HCT116 (cell line): ENCODE measurements around the gene FSCN2. TPM values are rescaled to one million over a fixed set of nuclear protein-coding genes. Genes with fewer than 3 reads are reported as not detected.

Experiments used
- ATAC-seq: fragments of 200-7000 bp; cut with Tn5 transposase; 2 replicates; pipeline ENCODE4 v1.9.1; 2020; ENCODE audit warnings: mild to moderate bottlenecking, moderate library complexity
- BruUV-seq: library from RNA; stranded (reverse); fragments of 400-500 nt; replicated peaks from 2 replicates; lab custom pipeline; 2021; lab: Mats Ljungman, UMichigan
- CTCF ChIA-PET: fragments of 300-600 bp; sonication (Branson Sonifier 250); formaldehyde crosslinking; loops from one replicate; lab custom pipeline; 2021; ENCODE audit warnings: antibody characterized with exemption; lab: Charles Lee
- POLR2A ChIA-PET: fragments of 300-600, 350-600 bp; sonication (Branson Sonifier 250); formaldehyde crosslinking; loops from one replicate; lab custom pipeline; 2021; ENCODE audit warnings: antibody characterized with exemption; lab: Charles Lee
- RAD21 ChIA-PET, 2 experiments: fragments of 300-600 bp; sonication (Branson Sonifier 250); formaldehyde crosslinking; loops; one replicate each; lab custom pipeline; 2023; ENCODE audit warnings: low total read pairs in 2 of 2; ENCODE audit not compliant: uncharacterized antibody in 2 of 2, unreplicated experiment in 2 of 2, low non-redundant PET in 1 of 2; lab: Charles Lee
- DNase-seq: peaks from one replicate; pipeline ENCODE4 v3.0.0-alpha.2; 2010; ENCODE audit warnings: low read depth, low spot score
- H2AFZ ChIP-seq: fragments of 200-600 bp; shearing (Covaris generic), sonication (generic); 2 replicates; pipeline ENCODE4 v1.6.1; 2017; ENCODE audit warnings: low read depth, mixed run types, mixed read lengths, antibody characterized with exemption, low read length; ENCODE audit not compliant: poor library complexity, severe bottlenecking
- H3K27ac ChIP-seq: 2 replicates; pipeline ENCODE4 v1.5.1; 2012; ENCODE audit warnings: low read depth, low read length
- H3K27me3 ChIP-seq: fragments of 200-600 bp; sonication (generic); 2 replicates; pipeline ENCODE4 v1.6.1; 2016; ENCODE audit warnings: mixed run types, low read length, mixed read lengths; ENCODE audit not compliant: insufficient read depth
- H3K36me3 ChIP-seq, 2 experiments: fragments of 200-500 bp in 1 of 2; fragments of 200-600 bp in 1 of 2; sonication (Bioruptor generic) in 1 of 2; sonication (generic) in 1 of 2; 2 replicates each; pipeline versions ENCODE4 v1.5.1 to v1.6.1; 2014 to 2016; ENCODE audit warnings: low read length in 2 of 2, inconsistent platforms in 1 of 2, mixed read lengths in 1 of 2, mixed run types in 1 of 2; ENCODE audit not compliant: insufficient read depth in 2 of 2, control insufficient read depth in 1 of 2
- H3K4me1 ChIP-seq, 2 experiments: fragments of 200-600 bp in 1 of 2; sonication (generic) in 1 of 2; 2 replicates each; pipeline versions ENCODE4 v1.5.1 to v1.6.1; 2012 to 2017; ENCODE audit warnings: low read length in 2 of 2, inconsistent platforms in 1 of 2, mild to moderate bottlenecking in 1 of 2, mixed read lengths in 1 of 2, mixed run types in 1 of 2, moderate library complexity in 1 of 2; ENCODE audit not compliant: insufficient read depth in 2 of 2, control insufficient read depth in 1 of 2
- H3K4me2 ChIP-seq: fragments of 200-600 bp; sonication (generic); 2 replicates; pipeline ENCODE4 v1.6.1; 2017; ENCODE audit warnings: mixed run types, low read length, mixed read lengths
- H3K4me3 ChIP-seq, 2 experiments: fragments of 200-600 bp in 1 of 2; sonication (generic) in 1 of 2; replicated peaks in 1 of 2; 2 replicates each; pipeline ENCODE4 v1.5.1; 2011 to 2016; ENCODE audit warnings: low read length in 2 of 2, control low read depth in 1 of 2, low read depth in 1 of 2, mild to moderate bottlenecking in 1 of 2, mixed read lengths in 1 of 2, mixed run types in 1 of 2
- H3K79me2 ChIP-seq: fragments of 200-600 bp; sonication (generic); 2 replicates; pipeline ENCODE4 v1.6.1; 2017; ENCODE audit warnings: mild to moderate bottlenecking, mixed run types, low read length, moderate library complexity, mixed read lengths; ENCODE audit not compliant: insufficient read depth
- H3K9ac ChIP-seq: fragments of 200-600 bp; sonication (generic); 2 replicates; pipeline ENCODE4 v1.6.1; 2016; ENCODE audit warnings: low read length, mixed read lengths
- H3K9me2 ChIP-seq: fragments of 200-600 bp; sonication (generic), shearing (Covaris generic); 2 replicates; pipeline ENCODE4 v1.6.1; 2017; ENCODE audit warnings: mixed run types, mild to moderate bottlenecking, moderate library complexity; ENCODE audit not compliant: insufficient read depth
- H3K9me3 ChIP-seq, 2 experiments: fragments of 200-500 bp in 1 of 2; fragments of 200-600 bp in 1 of 2; sonication (Bioruptor generic) in 1 of 2; sonication (generic) in 1 of 2; 2 replicates each; pipeline ENCODE4 v1.6.1; 2014 to 2017; ENCODE audit warnings: low read length in 2 of 2, mixed read lengths in 2 of 2, inconsistent platforms in 1 of 2, low read depth in 1 of 2, mild to moderate bottlenecking in 1 of 2, mixed run types in 1 of 2, moderate library complexity in 1 of 2; ENCODE audit not compliant: control insufficient read depth in 1 of 2, insufficient read depth in 1 of 2
- H4K20me1 ChIP-seq: fragments of 200-600 bp; sonication (generic), shearing (Covaris generic); 2 replicates; pipeline ENCODE4 v1.6.1; 2017; ENCODE audit warnings: mixed run types, mild to moderate bottlenecking, moderate library complexity; ENCODE audit not compliant: insufficient read depth
- CBX3 ChIP-seq: IDR thresholded peaks from 2 replicates; pipeline ENCODE4 v1.6.1; 2012; ENCODE audit warnings: low read depth
- EGR1 ChIP-seq: IDR thresholded peaks from 2 replicates; pipeline ENCODE4 v1.6.1; 2012; ENCODE audit warnings: low read depth
- FOSL1 ChIP-seq: IDR thresholded peaks from 2 replicates; pipeline ENCODE4 v1.6.1; 2012; ENCODE audit warnings: low read depth
- JUND ChIP-seq: IDR thresholded peaks from 2 replicates; pipeline ENCODE4 v1.6.1; 2012
- POLR2A ChIP-seq: IDR thresholded peaks from 2 replicates; pipeline ENCODE4 v1.7.0; 2011; ENCODE audit warnings: borderline replicate concordance; ENCODE audit not compliant: insufficient read depth, insufficient read length; ENCODE audit errors: extremely low read depth
- POLR2AphosphoS5 ChIP-seq: IDR thresholded peaks from 2 replicates; pipeline ENCODE4 v1.6.1; 2011; ENCODE audit warnings: mild to moderate bottlenecking, low read depth, low read length, moderate library complexity
- RAD21 ChIP-seq: IDR thresholded peaks from 2 replicates; pipeline ENCODE4 v1.6.1; 2012; ENCODE audit warnings: low read depth, mild to moderate bottlenecking
- SP1 ChIP-seq: IDR thresholded peaks from 2 replicates; pipeline ENCODE4 v1.6.1; 2012; ENCODE audit warnings: low read depth
- YY1 ChIP-seq: IDR thresholded peaks from 2 replicates; pipeline ENCODE4 v1.6.1; 2011; ENCODE audit warnings: low read length, low read depth, moderate library complexity, mild to moderate bottlenecking; ENCODE audit not compliant: insufficient replicate concordance; ENCODE audit errors: extremely low read depth
- ZNF274 ChIP-seq: fragments of 200-500 bp; sonication (Bioruptor generic); IDR thresholded peaks from 2 replicates; pipeline ENCODE4 v1.6.1; 2014; ENCODE audit warnings: mild to moderate bottlenecking, low read depth, low read length, inconsistent platforms
- intact Hi-C: fragments of 100-400 bp; cut with micrococcal nuclease; formaldehyde crosslinking; loops from 2 replicates; pipeline ENCODE4 v1.10.0; 2022
- total RNA-seq: library from RNA; stranded (reverse); gene quantifications from one replicate; pipeline ENCODE4 v1.2.1, GENCODE V29; 2021; ENCODE audit not compliant: unreplicated experiment
- TF ChIP-seq, protein P1 (sequence below): IDR thresholded peaks from 2 replicates; pipeline ENCODE4 v1.6.1; 2011; ENCODE audit warnings: mild to moderate bottlenecking, low read length, moderate library complexity; ENCODE audit not compliant: insufficient replicate concordance; ENCODE audit errors: extremely low read depth
- TF ChIP-seq, protein P2 (sequence below), 3 experiments: fragments of 200-600 bp in 1 of 3; sonication (generic) in 1 of 3; IDR thresholded peaks in 2 of 3; conservative IDR thresholded peaks in 1 of 3; 2 replicates each; pipeline ENCODE4 v1.5.1; 2012 to 2017; ENCODE audit warnings: low read depth in 2 of 3, low read length in 2 of 3, antibody characterized with exemption in 1 of 3, borderline replicate concordance in 1 of 3, control low read depth in 1 of 3, mild to moderate bottlenecking in 1 of 3, mixed read lengths in 1 of 3, mixed run types in 1 of 3, moderate library complexity in 1 of 3; ENCODE audit not compliant: insufficient read depth in 1 of 3
- TF ChIP-seq, protein P3 (sequence below): IDR thresholded peaks from 2 replicates; pipeline ENCODE4 v1.6.1; 2012

FSCN2 gene
- total RNA-seq, 1 experiment from 2014 or later: 10.1 TPM

DNA sequence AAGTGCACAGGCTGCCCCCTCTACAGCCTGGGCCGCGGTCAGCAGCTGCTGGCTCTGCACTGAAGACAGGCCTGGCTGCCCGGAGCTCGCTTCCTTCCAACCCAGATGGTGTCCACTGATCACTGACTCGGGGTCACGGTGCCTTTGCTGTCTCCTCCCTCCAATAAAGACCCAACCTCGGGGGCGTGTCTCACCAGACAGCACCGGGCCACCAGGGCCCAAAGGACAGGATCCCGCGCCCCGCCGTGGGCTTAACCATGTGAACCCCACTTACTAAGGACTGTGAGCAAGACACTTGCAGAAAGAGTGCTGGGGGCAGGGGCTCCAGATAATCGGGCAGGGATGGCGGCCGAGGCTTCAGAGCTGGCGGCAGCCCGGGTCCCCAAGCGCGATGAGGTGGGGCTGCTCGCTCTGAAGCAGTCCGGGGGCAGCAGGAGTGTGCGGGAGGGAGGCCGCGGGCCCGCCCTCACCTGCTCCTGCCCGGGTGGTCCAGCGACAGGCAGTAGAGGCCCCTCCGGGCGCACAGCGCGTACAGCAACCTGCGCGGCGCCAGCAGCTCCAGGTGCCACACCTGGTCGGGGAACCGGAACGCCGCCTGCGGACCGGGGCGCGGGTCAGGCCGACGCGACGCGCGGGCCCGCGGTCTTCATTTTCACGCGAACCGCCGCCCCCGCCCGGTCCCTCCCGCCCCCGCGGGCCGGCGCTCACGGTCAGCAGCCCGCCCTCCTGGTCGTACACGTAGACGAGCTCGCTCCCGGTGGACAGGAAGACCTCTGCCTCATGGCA lies 23.5 kb downstream of the FSCN2 start:
- ATAC-seq (peak; percentile 12; the same call in 1 of the 2 replicates), DNase-seq (no peak)
- TF ChIP-seq RAD21: no peak
- no peak for TF ChIP-seq ZNF274
- no peak for TF ChIP-seq POLR2A
- TF ChIP-seq FOSL1: no peak
- TF ChIP-seq, protein P1, sequence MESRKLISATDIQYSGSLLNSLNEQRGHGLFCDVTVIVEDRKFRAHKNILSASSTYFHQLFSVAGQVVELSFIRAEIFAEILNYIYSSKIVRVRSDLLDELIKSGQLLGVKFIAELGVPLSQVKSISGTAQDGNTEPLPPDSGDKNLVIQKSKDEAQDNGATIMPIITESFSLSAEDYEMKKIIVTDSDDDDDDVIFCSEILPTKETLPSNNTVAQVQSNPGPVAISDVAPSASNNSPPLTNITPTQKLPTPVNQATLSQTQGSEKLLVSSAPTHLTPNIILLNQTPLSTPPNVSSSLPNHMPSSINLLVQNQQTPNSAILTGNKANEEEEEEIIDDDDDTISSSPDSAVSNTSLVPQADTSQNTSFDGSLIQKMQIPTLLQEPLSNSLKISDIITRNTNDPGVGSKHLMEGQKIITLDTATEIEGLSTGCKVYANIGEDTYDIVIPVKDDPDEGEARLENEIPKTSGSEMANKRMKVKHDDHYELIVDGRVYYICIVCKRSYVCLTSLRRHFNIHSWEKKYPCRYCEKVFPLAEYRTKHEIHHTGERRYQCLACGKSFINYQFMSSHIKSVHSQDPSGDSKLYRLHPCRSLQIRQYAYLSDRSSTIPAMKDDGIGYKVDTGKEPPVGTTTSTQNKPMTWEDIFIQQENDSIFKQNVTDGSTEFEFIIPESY: no peak
- TF ChIP-seq YY1: no peak
- TF ChIP-seq, protein P2, sequence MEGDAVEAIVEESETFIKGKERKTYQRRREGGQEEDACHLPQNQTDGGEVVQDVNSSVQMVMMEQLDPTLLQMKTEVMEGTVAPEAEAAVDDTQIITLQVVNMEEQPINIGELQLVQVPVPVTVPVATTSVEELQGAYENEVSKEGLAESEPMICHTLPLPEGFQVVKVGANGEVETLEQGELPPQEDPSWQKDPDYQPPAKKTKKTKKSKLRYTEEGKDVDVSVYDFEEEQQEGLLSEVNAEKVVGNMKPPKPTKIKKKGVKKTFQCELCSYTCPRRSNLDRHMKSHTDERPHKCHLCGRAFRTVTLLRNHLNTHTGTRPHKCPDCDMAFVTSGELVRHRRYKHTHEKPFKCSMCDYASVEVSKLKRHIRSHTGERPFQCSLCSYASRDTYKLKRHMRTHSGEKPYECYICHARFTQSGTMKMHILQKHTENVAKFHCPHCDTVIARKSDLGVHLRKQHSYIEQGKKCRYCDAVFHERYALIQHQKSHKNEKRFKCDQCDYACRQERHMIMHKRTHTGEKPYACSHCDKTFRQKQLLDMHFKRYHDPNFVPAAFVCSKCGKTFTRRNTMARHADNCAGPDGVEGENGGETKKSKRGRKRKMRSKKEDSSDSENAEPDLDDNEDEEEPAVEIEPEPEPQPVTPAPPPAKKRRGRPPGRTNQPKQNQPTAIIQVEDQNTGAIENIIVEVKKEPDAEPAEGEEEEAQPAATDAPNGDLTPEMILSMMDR (IDR thresholded peaks at IDR 0.05 in 2 of 3, conservative IDR thresholded peaks at IDR 0.05 in 1 of 3; ENCODE audit: borderline replicate concordance in 1 of 3, insufficient read depth in 1 of 3, low read depth in 2 of 3, low read length in 2 of 3): no peak
- TF ChIP-seq POLR2AphosphoS5: no peak
- TF ChIP-seq, protein P3, sequence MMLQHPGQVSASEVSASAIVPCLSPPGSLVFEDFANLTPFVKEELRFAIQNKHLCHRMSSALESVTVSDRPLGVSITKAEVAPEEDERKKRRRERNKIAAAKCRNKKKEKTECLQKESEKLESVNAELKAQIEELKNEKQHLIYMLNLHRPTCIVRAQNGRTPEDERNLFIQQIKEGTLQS: no peak
- TF ChIP-seq JUND: no peak
- TF ChIP-seq CBX3: no peak
- no peak; the same call in 1 of the 2 replicates for TF ChIP-seq EGR1
- TF ChIP-seq SP1: no peak
- Histone ChIP-seq H3K9me2 (no peaks in the 10 kb centered on the region), H3K27ac (peak overlapping the region; percentile 86), H3K27me3 (no peaks in the 10 kb centered on the region), H4K20me1 (no peaks in the 10 kb centered on the region), H3K4me1 (peaks cover 17 to 35% of the 10 kb centered on the region in 2 experiments), H3K9ac (peak overlapping the region; percentile 80), H3K4me2 (peak overlapping the region; percentile 82), H2AFZ (no peak overlapping the region), H3K79me2 (peaks cover 40% of the 10 kb centered on the region), H3K9me3 (no peaks in the 10 kb centered on the region), H3K36me3 (peaks cover 11 to 38% of the 10 kb centered on the region in 2 experiments), H3K4me3 (peak overlapping the region; percentile 94 to 96)
- CTCF ChIA-PET: interaction anchor here (1.2 to 1.4 kb wide), 2 partner anchors 11 to 39 kb away, joined by 3 read pairs; partner anchors contain the start of gene ACTG1
- intact Hi-C loops: loop anchor here (5.0 to 10.0 kb wide), 2 partner anchors 51 to 143 kb away; no protein-coding TSS in a partner anchor
- no TSS peak for BruUV-seq
- RAD21 ChIA-PET: interaction anchor here in 1 of 2 experiments (0.6 kb wide), 1 partner anchor 11 kb away, joined by 3 read pairs; no protein-coding TSS in a partner anchor
- POLR2A ChIA-PET: interaction anchor here (0.9 to 1.6 kb wide), 13 partner anchors 8 to 253 kb away, joined by 3 to 12 read pairs (median 4); partner anchors contain the start of genes ACTG1 and NPLOC4
